Astrocyte (in vitro differentiated cells and primary cell): ENCODE data around the gene UBTD1. TPM values are rescaled to one million over a fixed set of nuclear protein-coding genes. Genes with fewer than 3 reads are reported as not detected.

ENCODE experiments used
- DNase-seq: peaks from one replicate; pipeline ENCODE4 v3.0.0-alpha.2; 2010; ENCODE audit warnings: low read depth
- FAIRE-seq: peaks from 2 replicates; lab custom pipeline; 2011; peaks lifted over from hg19 to GRCh38; lab: Jason Lieb, UNC
- H2AFZ ChIP-seq: 2 replicates; pipeline ENCODE4 v1.6.0; 2012; ENCODE audit warnings: low read depth, low read length, inconsistent platforms
- H3K27ac ChIP-seq: 2 replicates; pipeline ENCODE4 v1.5.1; 2011; ENCODE audit warnings: low read depth, low read length, inconsistent platforms
- H3K27me3 ChIP-seq: 2 replicates; pipeline ENCODE4 v1.6.0; 2011; ENCODE audit warnings: low read length, inconsistent platforms; ENCODE audit not compliant: insufficient read depth
- H3K36me3 ChIP-seq: 2 replicates; pipeline ENCODE4 v1.5.1; 2011; ENCODE audit warnings: low read length, inconsistent platforms; ENCODE audit not compliant: insufficient read depth
- H3K4me1 ChIP-seq: 2 replicates; pipeline ENCODE4 v1.5.1; 2011; ENCODE audit warnings: low read length, inconsistent platforms; ENCODE audit not compliant: insufficient read depth
- H3K4me2 ChIP-seq: 2 replicates; pipeline ENCODE4 v1.6.0; 2012; ENCODE audit warnings: low read length, inconsistent platforms
- H3K4me3 ChIP-seq: 2 replicates; pipeline ENCODE4 v1.5.1; 2011; ENCODE audit warnings: low read depth, mild to moderate bottlenecking, low read length, inconsistent platforms; ENCODE audit not compliant: insufficient read depth
- H3K79me2 ChIP-seq: 2 replicates; pipeline ENCODE4 v1.6.0; 2012; ENCODE audit warnings: mild to moderate bottlenecking, low read length, inconsistent platforms; ENCODE audit not compliant: insufficient read depth
- H3K9ac ChIP-seq: 2 replicates; pipeline ENCODE4 v1.6.0; 2012; ENCODE audit warnings: mild to moderate bottlenecking, low read length, inconsistent platforms
- H3K9me3 ChIP-seq: 2 replicates; pipeline ENCODE4 v1.5.1; 2012; ENCODE audit warnings: low read depth, mild to moderate bottlenecking, low read length, inconsistent platforms; ENCODE audit not compliant: insufficient read depth
- H4K20me1 ChIP-seq: 2 replicates; pipeline ENCODE4 v1.6.0; 2012; ENCODE audit warnings: low read length, inconsistent platforms; ENCODE audit not compliant: insufficient read depth
- H3K27ac Mint-ChIP-seq: one replicate; pipeline ENCODE4 v1.8.0; 2021; ENCODE audit warnings: mild to moderate bottlenecking, mixed read lengths; ENCODE audit not compliant: unreplicated experiment
- H3K27me3 Mint-ChIP-seq: one replicate; pipeline ENCODE4 v1.8.0; 2021; ENCODE audit warnings: low read depth, mixed read lengths; ENCODE audit not compliant: unreplicated experiment
- H3K36me3 Mint-ChIP-seq: one replicate; pipeline ENCODE4 v1.8.0; 2021; ENCODE audit warnings: low read depth, mixed read lengths; ENCODE audit not compliant: unreplicated experiment
- H3K4me1 Mint-ChIP-seq: one replicate; pipeline ENCODE4 v1.8.0; 2021; ENCODE audit warnings: low read depth, mixed read lengths; ENCODE audit not compliant: unreplicated experiment
- H3K4me3 Mint-ChIP-seq: one replicate; pipeline ENCODE4 v1.8.0; 2021; ENCODE audit warnings: mild to moderate bottlenecking, moderate library complexity, mixed read lengths; ENCODE audit not compliant: unreplicated experiment
- H3K9me3 Mint-ChIP-seq: one replicate; pipeline ENCODE4 v1.8.0; 2021; ENCODE audit warnings: mild to moderate bottlenecking, mixed read lengths; ENCODE audit not compliant: unreplicated experiment
- EZH2 ChIP-seq: IDR thresholded peaks from 2 replicates; pipeline ENCODE4 v1.6.1; 2012; ENCODE audit warnings: mild to moderate bottlenecking, low read length, inconsistent platforms; ENCODE audit not compliant: insufficient read depth
- total RNA-seq: library from RNA; stranded (reverse); gene quantifications from 2 replicates; pipeline ENCODE4 v1.2.1, GENCODE V29; 2021
- TF ChIP-seq, protein P1 (sequence below): IDR thresholded peaks from 2 replicates; pipeline ENCODE4 v1.5.1; 2011; ENCODE audit warnings: low read depth, mild to moderate bottlenecking, inconsistent platforms, low read length, moderate library complexity; ENCODE audit not compliant: insufficient read depth

Gene UBTD1
- total RNA-seq, 1 donor from 2014 or later, result 73.1 TPM

DNA sequence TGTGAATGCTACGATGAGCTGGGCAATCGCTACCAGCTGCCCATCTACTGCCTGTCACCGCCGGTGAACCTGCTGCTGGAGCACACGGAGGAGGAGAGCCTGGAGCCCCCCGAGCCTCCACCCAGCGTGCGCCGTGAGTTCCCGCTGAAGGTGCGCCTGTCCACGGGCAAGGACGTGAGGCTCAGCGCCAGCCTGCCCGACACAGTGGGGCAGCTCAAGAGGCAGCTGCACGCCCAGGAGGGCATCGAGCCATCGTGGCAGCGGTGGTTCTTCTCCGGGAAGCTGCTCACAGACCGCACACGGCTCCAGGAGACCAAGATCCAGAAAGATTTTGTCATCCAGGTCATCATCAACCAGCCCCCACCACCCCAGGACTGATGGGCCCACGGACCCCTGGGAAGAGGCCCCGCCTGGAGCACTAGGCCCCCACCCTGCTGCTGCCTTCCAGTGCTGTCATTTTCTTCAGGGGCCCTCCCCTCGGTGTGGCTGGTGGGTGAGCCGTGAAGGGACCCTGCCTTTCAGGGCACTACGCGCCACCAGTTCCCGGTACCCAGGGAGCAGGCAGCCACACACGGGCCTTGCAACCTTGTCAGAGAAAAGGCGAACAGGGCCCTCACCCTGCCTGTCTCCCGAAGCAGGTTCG, 71.5 kb downstream of the UBTD1 start:
- Mint-ChIP-seq H3K4me1 (peaks cover 28% of the 10 kb centered on the region), H3K4me3 (no peak overlapping the region), H3K27me3 (no peaks in the 10 kb centered on the region), H3K36me3 (peaks cover 7% of the 10 kb centered on the region), H3K9me3 (peaks cover 2% of the 10 kb centered on the region), H3K27ac (no peak overlapping the region)
- TF ChIP-seq EZH2, result no peak
- TF ChIP-seq, protein P1, sequence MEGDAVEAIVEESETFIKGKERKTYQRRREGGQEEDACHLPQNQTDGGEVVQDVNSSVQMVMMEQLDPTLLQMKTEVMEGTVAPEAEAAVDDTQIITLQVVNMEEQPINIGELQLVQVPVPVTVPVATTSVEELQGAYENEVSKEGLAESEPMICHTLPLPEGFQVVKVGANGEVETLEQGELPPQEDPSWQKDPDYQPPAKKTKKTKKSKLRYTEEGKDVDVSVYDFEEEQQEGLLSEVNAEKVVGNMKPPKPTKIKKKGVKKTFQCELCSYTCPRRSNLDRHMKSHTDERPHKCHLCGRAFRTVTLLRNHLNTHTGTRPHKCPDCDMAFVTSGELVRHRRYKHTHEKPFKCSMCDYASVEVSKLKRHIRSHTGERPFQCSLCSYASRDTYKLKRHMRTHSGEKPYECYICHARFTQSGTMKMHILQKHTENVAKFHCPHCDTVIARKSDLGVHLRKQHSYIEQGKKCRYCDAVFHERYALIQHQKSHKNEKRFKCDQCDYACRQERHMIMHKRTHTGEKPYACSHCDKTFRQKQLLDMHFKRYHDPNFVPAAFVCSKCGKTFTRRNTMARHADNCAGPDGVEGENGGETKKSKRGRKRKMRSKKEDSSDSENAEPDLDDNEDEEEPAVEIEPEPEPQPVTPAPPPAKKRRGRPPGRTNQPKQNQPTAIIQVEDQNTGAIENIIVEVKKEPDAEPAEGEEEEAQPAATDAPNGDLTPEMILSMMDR, result no peak
- Histone ChIP-seq H3K27ac (no peak overlapping the region), H3K9ac (no peak overlapping the region), H4K20me1 (peaks cover 27% of the 10 kb centered on the region), H3K36me3 (peaks cover 6% of the 10 kb centered on the region), H3K9me3 (no peaks in the 10 kb centered on the region), H3K79me2 (peaks cover 5% of the 10 kb centered on the region), H3K4me2 (no peak overlapping the region), H3K4me1 (peaks cover 7% of the 10 kb centered on the region), H3K4me3 (no peak overlapping the region), H2AFZ (no peak overlapping the region), H3K27me3 (no peaks in the 10 kb centered on the region)
- DNase-seq (no peak), FAIRE-seq (no peak)

DNA sequence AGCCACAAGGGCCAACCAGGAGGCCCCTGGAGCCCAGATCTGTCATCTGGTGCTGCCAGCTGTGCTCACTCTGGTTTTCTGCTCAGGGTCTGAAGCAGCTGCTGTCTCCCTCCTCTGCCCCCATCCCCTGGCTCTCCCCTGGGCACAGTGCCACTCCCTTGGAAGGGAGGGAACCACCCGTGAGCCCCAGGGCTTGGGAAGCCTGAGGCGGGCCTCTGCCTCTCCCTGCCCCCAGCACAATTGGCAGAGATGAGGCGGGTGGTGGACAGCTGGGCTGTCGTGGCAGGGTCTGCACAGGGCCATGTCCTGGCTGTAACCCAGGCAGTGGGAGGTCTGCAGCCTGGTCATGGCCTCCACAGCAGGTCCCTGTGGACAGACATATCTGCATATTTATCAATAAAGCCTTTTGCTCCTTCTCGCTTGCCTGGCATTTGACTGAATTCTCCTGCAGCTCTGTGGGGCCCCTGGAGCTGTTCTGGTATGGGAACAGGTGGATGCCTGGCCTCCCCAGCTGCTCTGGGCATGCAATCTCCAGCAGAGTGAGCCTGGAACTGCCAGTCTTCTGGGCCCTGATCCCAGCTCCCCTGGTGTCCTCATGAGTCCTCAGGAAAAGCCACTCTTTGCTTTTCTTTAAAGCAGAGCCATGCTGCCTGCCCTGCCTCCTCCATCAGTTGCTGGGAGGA, 72.2 kb downstream of the UBTD1 start:
- Histone ChIP-seq H3K27ac (no peak overlapping the region), H2AFZ (no peak overlapping the region), H3K27me3 (no peaks in the 10 kb centered on the region), H3K79me2 (peaks cover 2% of the 10 kb centered on the region), H3K9ac (no peak overlapping the region), H3K4me1 (peaks cover 7% of the 10 kb centered on the region), H3K9me3 (no peaks in the 10 kb centered on the region), H3K4me2 (no peak overlapping the region), H3K36me3 (peaks cover 6% of the 10 kb centered on the region), H3K4me3 (no peak overlapping the region), H4K20me1 (peaks cover 27% of the 10 kb centered on the region)
- Mint-ChIP-seq H3K27ac (no peak overlapping the region), H3K27me3 (no peaks in the 10 kb centered on the region), H3K4me1 (peaks cover 29% of the 10 kb centered on the region), H3K4me3 (no peak overlapping the region), H3K9me3 (peaks cover 2% of the 10 kb centered on the region), H3K36me3 (peaks cover 7% of the 10 kb centered on the region)
- DNase-seq (no peak), FAIRE-seq (no peak)
- TF ChIP-seq EZH2, result no peak
- TF ChIP-seq, protein P1, result no peak

DNA sequence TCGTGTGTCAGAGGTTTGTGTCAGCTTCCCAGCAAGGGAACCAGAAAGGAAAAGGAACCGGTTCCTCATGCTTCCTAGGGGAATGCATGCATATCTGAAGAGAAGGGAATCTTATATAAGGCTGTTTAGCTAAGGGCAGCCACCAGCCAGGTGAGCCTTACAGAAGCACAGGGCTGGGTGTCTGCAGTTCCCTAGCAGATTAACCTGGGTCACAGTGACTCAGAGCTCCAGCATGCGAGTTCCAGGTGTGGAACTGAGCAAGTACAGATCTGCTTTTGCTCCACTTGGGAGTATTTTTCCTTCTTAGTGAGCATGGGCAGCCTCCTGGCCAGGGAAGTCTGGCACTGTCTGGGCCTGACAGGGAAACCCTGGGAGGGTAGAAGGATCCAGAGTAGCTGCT, 72.9 kb downstream of the UBTD1 start:
- FAIRE-seq (no peak), DNase-seq (no peak)
- no peaks in the 10 kb centered on the region for H3K27me3 Mint-ChIP-seq
- Histone ChIP-seq H4K20me1 (peaks cover 22% of the 10 kb centered on the region), H3K27me3 (no peaks in the 10 kb centered on the region), H3K9me3 (no peaks in the 10 kb centered on the region), H3K4me1 (peaks cover 7% of the 10 kb centered on the region), H2AFZ (no peak overlapping the region), H3K9ac (no peak overlapping the region), H3K27ac (no peak overlapping the region), H3K4me3 (no peak overlapping the region), H3K4me2 (no peak overlapping the region), H3K79me2 (no peaks in the 10 kb centered on the region), H3K36me3 (peaks cover 6% of the 10 kb centered on the region)
- no peak for TF ChIP-seq EZH2
- TF ChIP-seq, protein P1, result no peak
- H3K36me3 Mint-ChIP-seq, result peaks cover 7% of the 10 kb centered on the region
- peaks cover 28% of the 10 kb centered on the region for H3K4me1 Mint-ChIP-seq
- peak overlapping the region; percentile 20 for H3K4me3 Mint-ChIP-seq
- H3K9me3 Mint-ChIP-seq, result peaks cover 2% of the 10 kb centered on the region
- H3K27ac Mint-ChIP-seq, result peak overlapping the region; percentile 72
